Testis (tissue), 2 donors: ENCODE results near the gene PCDHGA6.
"Not testable (repeated sequence)": the region's sequence is repeated elsewhere in the genome, so short reads cannot be mapped to it uniquely, and the experiment has no call there.

Experiments
- POLR2A ChIP-seq: fragments of 450-650 bp; IDR thresholded peaks from one replicate; pipeline ENCODE4 v1.6.1; 2017; ENCODE audit warnings: antibody characterized with exemption, mild to moderate bottlenecking, moderate library complexity
- TF ChIP-seq, protein P1 (sequence below), 3 experiments: fragments of 450-650 bp in 2 of 3; fragments of 200-600 bp in 1 of 3; sonication (generic) in 1 of 3; IDR thresholded peaks; one replicate each; pipeline ENCODE4 v1.5.1; 2016 to 2019; ENCODE audit warnings: antibody characterized with exemption in 3 of 3, mild to moderate bottlenecking in 2 of 3, moderate library complexity in 1 of 3

DNA sequence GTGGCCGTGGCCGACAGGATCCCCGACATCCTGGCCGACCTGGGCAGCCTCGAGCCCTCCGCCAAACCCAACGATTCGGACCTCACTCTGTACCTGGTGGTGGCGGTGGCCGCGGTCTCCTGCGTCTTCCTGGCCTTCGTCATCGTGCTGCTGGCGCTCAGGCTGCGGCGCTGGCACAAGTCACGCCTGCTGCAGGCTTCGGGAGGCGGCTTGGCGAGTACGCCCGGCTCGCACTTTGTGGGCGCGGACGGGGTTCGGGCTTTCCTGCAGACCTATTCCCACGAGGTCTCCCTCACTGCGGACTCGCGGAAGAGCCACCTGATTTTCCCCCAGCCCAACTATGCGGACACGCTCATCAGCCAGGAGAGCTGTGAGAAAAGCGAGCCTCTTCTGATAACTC is 27.7 kb upstream of the PCDHGA6 start:
- not testable (repeated sequence) for TF ChIP-seq POLR2A
- TF ChIP-seq, protein P1, sequence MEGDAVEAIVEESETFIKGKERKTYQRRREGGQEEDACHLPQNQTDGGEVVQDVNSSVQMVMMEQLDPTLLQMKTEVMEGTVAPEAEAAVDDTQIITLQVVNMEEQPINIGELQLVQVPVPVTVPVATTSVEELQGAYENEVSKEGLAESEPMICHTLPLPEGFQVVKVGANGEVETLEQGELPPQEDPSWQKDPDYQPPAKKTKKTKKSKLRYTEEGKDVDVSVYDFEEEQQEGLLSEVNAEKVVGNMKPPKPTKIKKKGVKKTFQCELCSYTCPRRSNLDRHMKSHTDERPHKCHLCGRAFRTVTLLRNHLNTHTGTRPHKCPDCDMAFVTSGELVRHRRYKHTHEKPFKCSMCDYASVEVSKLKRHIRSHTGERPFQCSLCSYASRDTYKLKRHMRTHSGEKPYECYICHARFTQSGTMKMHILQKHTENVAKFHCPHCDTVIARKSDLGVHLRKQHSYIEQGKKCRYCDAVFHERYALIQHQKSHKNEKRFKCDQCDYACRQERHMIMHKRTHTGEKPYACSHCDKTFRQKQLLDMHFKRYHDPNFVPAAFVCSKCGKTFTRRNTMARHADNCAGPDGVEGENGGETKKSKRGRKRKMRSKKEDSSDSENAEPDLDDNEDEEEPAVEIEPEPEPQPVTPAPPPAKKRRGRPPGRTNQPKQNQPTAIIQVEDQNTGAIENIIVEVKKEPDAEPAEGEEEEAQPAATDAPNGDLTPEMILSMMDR (IDR thresholded peaks at IDR 0.05): not testable (repeated sequence)
